ENCODE measurements around the gene SUPT20HL1. TPM values are rescaled to one million over a fixed set of nuclear protein-coding genes. Genes with fewer than 3 reads are reported as not detected.

Gene SUPT20HL1
- total and polyA plus RNA-seq, 2 donors from 2014 or later, result not detected

DNA sequence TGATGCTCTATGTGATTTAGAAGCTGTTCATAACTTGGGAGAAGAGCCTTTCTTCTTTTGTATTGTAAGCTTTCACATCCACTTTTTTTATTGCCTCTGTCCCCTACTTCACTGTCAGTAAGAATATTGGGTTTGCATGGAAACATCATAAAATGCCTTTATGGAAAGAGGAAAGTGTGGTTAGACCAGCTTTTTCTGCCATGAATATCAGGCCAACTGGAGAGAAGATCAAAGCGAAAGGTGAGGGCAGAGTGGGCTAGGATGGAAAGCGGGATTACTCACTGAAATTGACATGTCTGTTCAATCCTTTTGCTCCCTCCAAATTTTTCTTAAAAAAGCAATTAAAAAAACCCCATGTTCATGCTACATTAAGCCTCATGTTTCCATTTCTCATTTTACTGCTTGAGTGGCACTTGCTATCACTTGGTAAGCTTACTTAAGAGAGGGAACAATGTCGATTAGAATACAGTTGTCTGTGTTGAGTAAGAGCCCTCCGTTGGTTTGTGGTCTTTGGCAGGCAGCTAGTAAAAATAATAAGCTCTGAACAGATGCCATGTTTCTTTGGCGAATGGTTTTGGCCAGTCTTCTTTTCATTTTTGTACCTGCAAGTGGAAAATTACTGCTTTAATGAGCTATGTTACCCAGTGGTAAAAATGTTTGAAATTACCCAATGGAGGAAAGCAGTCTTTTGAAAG, 35.9 kb downstream of the SUPT20HL1 start:
- no peaks in the 10 kb centered on the region for H3K4me1 ChIP-seq (ENCODE audit: control insufficient read depth in 2 of 3, insufficient read depth in 2 of 3, low read depth in 1 of 3, low read length in 3 of 3)
- H3K4me3 ChIP-seq (ENCODE audit: low read length in 3 of 3), result no peak overlapping the region
- no peak for FAIRE-seq
- no peaks in the 10 kb centered on the region for H3K36me3 ChIP-seq (ENCODE audit: control insufficient read depth in 2 of 3, insufficient read depth in 3 of 3, low read length in 3 of 3)
- H3K9ac ChIP-seq (ENCODE audit: low read length in 3 of 3), result no peak overlapping the region
- peak in 1 of 5 donors; percentile 11 for DNase-seq
- intact Hi-C loops (cut with DNase I), result loop anchor here (10.0 kb wide), 1 partner anchor 108 kb away; no protein-coding TSS in a partner anchor
- no peaks in the 10 kb centered on the region for H3K9me3 ChIP-seq (ENCODE audit: control insufficient read depth in 2 of 3, insufficient read depth in 1 of 3, low read length in 3 of 3)
- TF ChIP-seq, protein P1, sequence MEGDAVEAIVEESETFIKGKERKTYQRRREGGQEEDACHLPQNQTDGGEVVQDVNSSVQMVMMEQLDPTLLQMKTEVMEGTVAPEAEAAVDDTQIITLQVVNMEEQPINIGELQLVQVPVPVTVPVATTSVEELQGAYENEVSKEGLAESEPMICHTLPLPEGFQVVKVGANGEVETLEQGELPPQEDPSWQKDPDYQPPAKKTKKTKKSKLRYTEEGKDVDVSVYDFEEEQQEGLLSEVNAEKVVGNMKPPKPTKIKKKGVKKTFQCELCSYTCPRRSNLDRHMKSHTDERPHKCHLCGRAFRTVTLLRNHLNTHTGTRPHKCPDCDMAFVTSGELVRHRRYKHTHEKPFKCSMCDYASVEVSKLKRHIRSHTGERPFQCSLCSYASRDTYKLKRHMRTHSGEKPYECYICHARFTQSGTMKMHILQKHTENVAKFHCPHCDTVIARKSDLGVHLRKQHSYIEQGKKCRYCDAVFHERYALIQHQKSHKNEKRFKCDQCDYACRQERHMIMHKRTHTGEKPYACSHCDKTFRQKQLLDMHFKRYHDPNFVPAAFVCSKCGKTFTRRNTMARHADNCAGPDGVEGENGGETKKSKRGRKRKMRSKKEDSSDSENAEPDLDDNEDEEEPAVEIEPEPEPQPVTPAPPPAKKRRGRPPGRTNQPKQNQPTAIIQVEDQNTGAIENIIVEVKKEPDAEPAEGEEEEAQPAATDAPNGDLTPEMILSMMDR (IDR thresholded peaks at IDR 0.05; ENCODE audit: borderline replicate concordance, extremely low read depth, insufficient read depth), result no peak
- H3K27me3 ChIP-seq (ENCODE audit: control insufficient read depth, insufficient read depth, low read length), result peaks cover 17% of the 10 kb centered on the region
- H3K27ac ChIP-seq (ENCODE audit: low read depth in 2 of 2, low read length in 2 of 2), result no peak overlapping the region

DNA sequence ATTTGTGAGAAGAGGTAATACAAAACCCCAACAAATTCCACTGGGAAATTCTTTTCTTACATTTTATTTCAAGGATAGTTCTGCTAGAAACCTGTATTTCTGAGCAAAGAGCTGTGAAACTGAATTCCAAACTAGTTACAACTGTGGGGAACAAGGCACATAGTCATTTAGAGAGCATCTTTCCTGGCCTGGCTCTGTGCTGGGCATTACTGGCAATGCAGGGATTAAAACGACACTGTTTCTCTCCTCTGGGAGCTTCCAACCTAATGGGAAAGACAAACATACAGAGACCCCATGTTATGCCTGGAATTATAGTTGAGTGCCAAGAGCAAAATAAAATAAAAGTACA, 36.5 kb downstream of the SUPT20HL1 start:
- Histone ChIP-seq H3K36me3 (ENCODE audit: control insufficient read depth in 2 of 3, insufficient read depth in 3 of 3, low read length in 3 of 3) (no peaks in the 10 kb centered on the region), H3K27me3 (ENCODE audit: control insufficient read depth, insufficient read depth, low read length) (peaks cover 17% of the 10 kb centered on the region), H3K4me1 (ENCODE audit: control insufficient read depth in 2 of 3, insufficient read depth in 2 of 3, low read depth in 1 of 3, low read length in 3 of 3) (no peaks in the 10 kb centered on the region), H3K27ac (ENCODE audit: low read depth in 2 of 2, low read length in 2 of 2) (no peak overlapping the region), H3K9ac (ENCODE audit: low read length in 3 of 3) (no peak overlapping the region), H3K4me3 (ENCODE audit: low read length in 3 of 3) (no peak overlapping the region), H3K9me3 (ENCODE audit: control insufficient read depth in 2 of 3, insufficient read depth in 1 of 3, low read length in 3 of 3) (no peaks in the 10 kb centered on the region)
- intact Hi-C loops (cut with DNase I), result loop anchor here (10.0 kb wide), 1 partner anchor 108 kb away; no protein-coding TSS in a partner anchor
- TF ChIP-seq, protein P1 (IDR thresholded peaks at IDR 0.05; ENCODE audit: borderline replicate concordance, extremely low read depth, insufficient read depth), result no peak
- no peak for FAIRE-seq
- no peak for DNase-seq

DNA sequence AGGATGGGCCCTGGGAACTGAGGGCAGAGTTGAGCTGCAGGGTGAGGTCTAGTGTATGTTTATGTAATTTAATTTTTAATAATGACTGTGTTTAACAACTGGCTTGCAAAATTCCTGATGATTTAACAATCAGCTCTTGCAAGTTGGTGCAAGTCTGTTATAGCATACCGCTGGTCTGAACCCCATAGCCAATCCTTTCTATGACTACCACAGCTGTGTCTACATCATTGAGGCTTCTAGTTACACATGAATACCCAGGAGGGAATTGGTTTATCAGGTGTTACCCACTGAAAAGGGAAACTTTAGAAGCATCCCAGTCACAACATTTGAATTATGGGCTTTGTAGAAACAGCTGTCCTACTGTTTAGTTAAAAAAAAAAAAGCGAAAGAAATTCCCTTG, 38.3 kb downstream of the SUPT20HL1 start:
- intact Hi-C loops (cut with DNase I), result loop anchor here (10.0 kb wide), 1 partner anchor 106 kb away; no protein-coding TSS in a partner anchor
- FAIRE-seq, result no peak
- no peaks in the 10 kb centered on the region for H3K4me1 ChIP-seq (ENCODE audit: control insufficient read depth in 2 of 3, insufficient read depth in 2 of 3, low read depth in 1 of 3, low read length in 3 of 3)
- H3K36me3 ChIP-seq (ENCODE audit: control insufficient read depth in 2 of 3, insufficient read depth in 3 of 3, low read length in 3 of 3), result no peaks in the 10 kb centered on the region
- H3K27ac ChIP-seq (ENCODE audit: low read depth in 2 of 2, low read length in 2 of 2), result no peak overlapping the region
- no peaks in the 10 kb centered on the region for H3K9me3 ChIP-seq (ENCODE audit: control insufficient read depth in 2 of 3, insufficient read depth in 1 of 3, low read length in 3 of 3)
- peaks cover 10% of the 10 kb centered on the region for H3K27me3 ChIP-seq (ENCODE audit: control insufficient read depth, insufficient read depth, low read length)
- H3K9ac ChIP-seq (ENCODE audit: low read length in 3 of 3), result no peak overlapping the region
- DNase-seq, result peak in 1 of 5 donors; percentile 24
- TF ChIP-seq, protein P1 (IDR thresholded peaks at IDR 0.05; ENCODE audit: borderline replicate concordance, extremely low read depth, insufficient read depth), result no peak
- H3K4me3 ChIP-seq (ENCODE audit: low read length in 3 of 3), result no peak overlapping the region

All from kidney (tissue), 14 donors.